Measurements from ENCODE around the gene GPC6. TPM values are rescaled to one million over a fixed set of nuclear protein-coding genes. Genes with fewer than 3 reads are reported as not detected.

GPC6 gene
- polyA plus RNA-seq, 2 of the 4 experiments (the other 2 are of a cell fraction): 8.0 to 14.4 TPM

- no peak for FAIRE-seq
- TF ChIP-seq MAZ (IDR thresholded peaks at IDR 0.05; ENCODE audit: borderline replicate concordance, low read depth, low read length) (no peak), CBX2 (IDR thresholded peaks at IDR 0.05; ENCODE audit: borderline replicate concordance, low read depth) (no peak), RNF2 (IDR thresholded peaks at IDR 0.05; ENCODE audit: borderline replicate concordance, low read depth) (no peak), CEBPB (IDR thresholded peaks at IDR 0.05) (no peak)
- WGBS (ENCODE audit: missing lambda C conversion rate): 33% methylated on average over 2 of the region's 2 CpGs
- Histone ChIP-seq H3K4me1 (no peaks in the 10 kb centered on the region), H3K4me2 (no peak overlapping the region), H3K27ac (no peak overlapping the region), H3K9me3 (no peaks in the 10 kb centered on the region), H3K4me3 (no peak overlapping the region)
- DNase-seq (ENCODE audit: low read depth in 1 of 2, low spot score in 1 of 2): no peak
- POLR2A ChIA-PET: no interaction called here
- CTCF ChIA-PET: no interaction called here
- no peak for ATAC-seq
These were observed 422.9 kb downstream of the GPC6 start for GRCh38 chr13:93649496-93649895.

GRCh38 chr13:93653776-93654175, 427.2 kb downstream of the GPC6 start:
- no peak for FAIRE-seq
- POLR2A ChIA-PET: no interaction called here
- TF ChIP-seq SMC3 (IDR thresholded peaks at IDR 0.05) (no peak), JUNB (IDR thresholded peaks at IDR 0.05) (no peak), TFCP2L1 (CRISPR knock-in tag; IDR thresholded peaks at IDR 0.05) (no peak), BHLHE40 (IDR thresholded peaks at IDR 0.05; ENCODE audit: low read depth, low read length) (no peak)
- ATAC-seq: no peak
- no peak overlapping the region for H3K27ac ChIP-seq
- CTCF ChIA-PET: no interaction called here
- DNase-seq (ENCODE audit: low read depth in 1 of 2, low spot score in 1 of 2): no peak
- no peaks in the 10 kb centered on the region for H3K4me1 ChIP-seq
- H3K4me3 ChIP-seq: no peak overlapping the region
- 0 out of 3 replicates have a peak, but pooled peaks cover 4% of the 10 kb centered on the region for H3K9me3 ChIP-seq
- H3K4me2 ChIP-seq: no peak overlapping the region
- 73% methylated on average over 3 of the region's 3 CpGs for WGBS (ENCODE audit: missing lambda C conversion rate)

- WGBS (ENCODE audit: missing lambda C conversion rate): 44% methylated on average over 1 of the region's 1 CpG
- FAIRE-seq: no peak
- CTCF ChIA-PET: no interaction called here
- H3K4me3 ChIP-seq: no peak overlapping the region
- no peak for TF ChIP-seq KDM5A (IDR thresholded peaks at IDR 0.05)
- TF ChIP-seq JUN (IDR thresholded peaks at IDR 0.05): no peak
- no peak for TF ChIP-seq CTCF (IDR thresholded peaks at IDR 0.05)
- TF ChIP-seq HEYL (CRISPR knock-in tag; IDR thresholded peaks at IDR 0.05): no peak
- TF ChIP-seq CHD2 (IDR thresholded peaks at IDR 0.05; ENCODE audit: low read length, partially characterized antibody): no peak
- TF ChIP-seq PBX3 (IDR thresholded peaks at IDR 0.05): no peak
- no peak for TF ChIP-seq HOXB13 (CRISPR knock-in tag; IDR thresholded peaks at IDR 0.05; ENCODE audit: low read depth)
- no peak for TF ChIP-seq E2F6 (IDR thresholded peaks at IDR 0.05; ENCODE audit: borderline replicate concordance, low read depth)
- TF ChIP-seq EHF (CRISPR knock-in tag; IDR thresholded peaks at IDR 0.05): no peak
- no peak for TF ChIP-seq CBX2 (IDR thresholded peaks at IDR 0.05; ENCODE audit: borderline replicate concordance, low read depth)
- no peak overlapping the region for H3K27ac ChIP-seq
- no peaks in the 10 kb centered on the region for H3K4me1 ChIP-seq
- H3K9me3 ChIP-seq: 0 out of 3 replicates have a peak, but pooled peaks cover 4% of the 10 kb centered on the region
- H3K4me2 ChIP-seq: no peak overlapping the region
- no peak for ATAC-seq
- DNase-seq (ENCODE audit: low read depth in 1 of 2, low spot score in 1 of 2): no peak
- POLR2A ChIA-PET: no interaction called here
These were observed 428.5 kb downstream of the GPC6 start for GRCh38 chr13:93655154-93655553.

- 0 out of 3 replicates have a peak, but pooled peaks cover 4% of the 10 kb centered on the region for H3K9me3 ChIP-seq
- H3K4me1 ChIP-seq: no peaks in the 10 kb centered on the region
- ChIA-PET POLR2A (no interaction called here), CTCF (interaction anchor here (0.5 to 2.2 kb wide), 2 partner anchors 9 to 1773 kb away, joined by 3 to 5 read pairs; no protein-coding TSS in a partner anchor)
- H3K27ac ChIP-seq: no peak overlapping the region
- DNase-seq (ENCODE audit: low read depth in 1 of 2, low spot score in 1 of 2): no peak
- no peak overlapping the region for H3K4me3 ChIP-seq
- H3K4me2 ChIP-seq: no peak overlapping the region
- FAIRE-seq: no peak
- ATAC-seq: no peak
- TF ChIP-seq ZFP36 (IDR thresholded peaks at IDR 0.05; ENCODE audit: borderline replicate concordance, partially characterized antibody) (no peak), MAZ (IDR thresholded peaks at IDR 0.05; ENCODE audit: borderline replicate concordance, low read depth, low read length) (no peak), CEBPB (IDR thresholded peaks at IDR 0.05) (no peak), JUNB (IDR thresholded peaks at IDR 0.05) (no peak), HEYL (CRISPR knock-in tag; IDR thresholded peaks at IDR 0.05) (no peak), CBX8 (IDR thresholded peaks at IDR 0.05) (no peak), E2F6 (IDR thresholded peaks at IDR 0.05; ENCODE audit: borderline replicate concordance, low read depth) (no peak), PBX3 (IDR thresholded peaks at IDR 0.05) (no peak), POLR2AphosphoS2 (conservative IDR thresholded peaks at IDR 0.05; ENCODE audit: low read length) (no peak), POLR2A (IDR thresholded peaks at IDR 0.05; ENCODE audit: low read length) (no peak), NFE2L2 (conservative IDR thresholded peaks at IDR 0.05; ENCODE audit: low read length) (no peak), FOXS1 (CRISPR knock-in tag; IDR thresholded peaks at IDR 0.05) (no peak), MYC (IDR thresholded peaks at IDR 0.05; ENCODE audit: borderline replicate concordance, low read length) (no peak)
These were observed 433.9 kb downstream of the GPC6 start for GRCh38 chr13:93660391-93661063.

Measured in A549 (cell line).